Measurements from ENCODE around the gene PSMD6. TPM values are rescaled to one million over a fixed set of nuclear protein-coding genes. Genes with fewer than 3 reads are reported as not detected.
A peak's percentile ranks its signal among the peaks of the same experiment; 100 is the strongest.

PSMD6 gene
- total RNA-seq, 2 donors from 2014 or later: 91.3 to 97.3 TPM

GRCh38 chr3:64038253-64038767, 15.0 kb upstream of the PSMD6 start:
- Mint-ChIP-seq H3K4me3 (no peak overlapping the region), H3K4me1 (peaks cover 4% of the 10 kb centered on the region), H3K36me3 (ENCODE audit: low read depth) (peaks cover 2% of the 10 kb centered on the region), H3K27ac (no peak overlapping the region), H3K27me3 (peaks cover 39% of the 10 kb centered on the region)
- DNase-seq: no peak
- no peaks in the 10 kb centered on the region for H3K9me3 ChIP-seq (ENCODE audit: control insufficient read depth, low read length, poor library complexity, severe bottlenecking)
- no peak for ATAC-seq

- Mint-ChIP-seq H3K4me3 (no peak overlapping the region), H3K36me3 (ENCODE audit: low read depth) (peaks cover 2% of the 10 kb centered on the region), H3K4me1 (peaks cover 6% of the 10 kb centered on the region), H3K27me3 (peaks cover 33% of the 10 kb centered on the region), H3K27ac (no peak overlapping the region)
- no peaks in the 10 kb centered on the region for H3K9me3 ChIP-seq (ENCODE audit: control insufficient read depth, low read length, poor library complexity, severe bottlenecking)
- DNase-seq: no peak
- ATAC-seq: no peak
These were observed 13.8 kb upstream of the PSMD6 start for GRCh38 chr3:64037084-64037483.

GRCh38 chr3:64033069-64033468, 9.8 kb upstream of the PSMD6 start:
- H3K36me3 Mint-ChIP-seq (ENCODE audit: low read depth): no peaks in the 10 kb centered on the region
- no peak overlapping the region for H3K4me3 Mint-ChIP-seq
- ATAC-seq (no peak), DNase-seq (no peak)
- peaks cover 7% of the 10 kb centered on the region for H3K4me1 Mint-ChIP-seq
- no peak overlapping the region for H3K27ac Mint-ChIP-seq
- peaks cover 25% of the 10 kb centered on the region for H3K27me3 Mint-ChIP-seq
- H3K9me3 ChIP-seq (ENCODE audit: control insufficient read depth, low read length, poor library complexity, severe bottlenecking): no peaks in the 10 kb centered on the region

GRCh38 chr3:64031540-64032508, 8.5 kb upstream of the PSMD6 start:
- no peaks in the 10 kb centered on the region for H3K9me3 ChIP-seq (ENCODE audit: control insufficient read depth, low read length, poor library complexity, severe bottlenecking)
- H3K27ac Mint-ChIP-seq: no peak overlapping the region
- ATAC-seq (no peak), DNase-seq (no peak)
- peaks cover 7% of the 10 kb centered on the region for H3K4me1 Mint-ChIP-seq
- no peak overlapping the region for H3K4me3 Mint-ChIP-seq
- peaks cover 34% of the 10 kb centered on the region for H3K27me3 Mint-ChIP-seq
- no peaks in the 10 kb centered on the region for H3K36me3 Mint-ChIP-seq (ENCODE audit: low read depth)

- Mint-ChIP-seq H3K27me3 (peaks cover 34% of the 10 kb centered on the region), H3K36me3 (ENCODE audit: low read depth) (peaks cover 2% of the 10 kb centered on the region)
These were observed 7.4 kb upstream of the PSMD6 start for GRCh38 chr3:64030741-64031140.

GRCh38 chr3:64029287-64029686, 6.0 kb upstream of the PSMD6 start:
- H3K9me3 ChIP-seq (ENCODE audit: control insufficient read depth, low read length, poor library complexity, severe bottlenecking): no peaks in the 10 kb centered on the region
- peaks cover 2% of the 10 kb centered on the region for H3K36me3 Mint-ChIP-seq (ENCODE audit: low read depth)
- ATAC-seq: no peak
- H3K27me3 Mint-ChIP-seq: peaks cover 34% of the 10 kb centered on the region
- no peak overlapping the region for H3K27ac Mint-ChIP-seq
- peaks cover 7% of the 10 kb centered on the region for H3K4me1 Mint-ChIP-seq
- no peak overlapping the region for H3K4me3 Mint-ChIP-seq
- no peak for DNase-seq

More at GRCh38 chr3:64030741-64031140, 7.4 kb upstream of the PSMD6 start:
- no peaks in the 10 kb centered on the region for H3K9me3 ChIP-seq (ENCODE audit: control insufficient read depth, low read length, poor library complexity, severe bottlenecking)
- H3K4me3 Mint-ChIP-seq: peak overlapping the region; percentile 81
- H3K4me1 Mint-ChIP-seq: peaks cover 7% of the 10 kb centered on the region
- H3K27ac Mint-ChIP-seq: peak overlapping the region; percentile 27
- DNase-seq (peak; percentile 65 to 69 (median 68)), ATAC-seq (peak; percentile 100)

- Mint-ChIP-seq H3K36me3 (ENCODE audit: low read depth) (peaks cover 2% of the 10 kb centered on the region), H3K4me1 (peaks cover 9% of the 10 kb centered on the region), H3K27ac (no peak overlapping the region), H3K4me3 (no peak overlapping the region), H3K27me3 (peaks cover 34% of the 10 kb centered on the region)
- ATAC-seq: no peak
- no peak for DNase-seq
- H3K9me3 ChIP-seq (ENCODE audit: control insufficient read depth, low read length, poor library complexity, severe bottlenecking): no peaks in the 10 kb centered on the region
These were observed 5.5 kb upstream of the PSMD6 start for GRCh38 chr3:64028754-64029153.

- Mint-ChIP-seq H3K4me1 (peaks cover 12% of the 10 kb centered on the region), H3K4me3 (no peak overlapping the region), H3K27ac (no peak overlapping the region), H3K27me3 (peaks cover 34% of the 10 kb centered on the region), H3K36me3 (ENCODE audit: low read depth) (peaks cover 2% of the 10 kb centered on the region)
- ATAC-seq: no peak
- no peak for DNase-seq
- no peaks in the 10 kb centered on the region for H3K9me3 ChIP-seq (ENCODE audit: control insufficient read depth, low read length, poor library complexity, severe bottlenecking)
These were observed 4.4 kb upstream of the PSMD6 start for GRCh38 chr3:64027658-64028057.

GRCh38 chr3:64026346-64026745, 3.1 kb upstream of the PSMD6 start:
- H3K27ac Mint-ChIP-seq: no peak overlapping the region
- peaks cover 29% of the 10 kb centered on the region for H3K27me3 Mint-ChIP-seq
- ATAC-seq (no peak), DNase-seq (no peak)
- H3K9me3 ChIP-seq (ENCODE audit: control insufficient read depth, low read length, poor library complexity, severe bottlenecking): no peaks in the 10 kb centered on the region
- peaks cover 15% of the 10 kb centered on the region for H3K4me1 Mint-ChIP-seq
- H3K4me3 Mint-ChIP-seq: no peak overlapping the region
- H3K36me3 Mint-ChIP-seq (ENCODE audit: low read depth): peaks cover 2% of the 10 kb centered on the region

GRCh38 chr3:64023861-64024223, 548 bp upstream of the PSMD6 start:
- ATAC-seq (no peak), DNase-seq (no peak)
- Mint-ChIP-seq H3K4me3 (peak overlapping the region; percentile 88), H3K4me1 (peaks cover 16% of the 10 kb centered on the region), H3K27me3 (peaks cover 21% of the 10 kb centered on the region), H3K27ac (peak overlapping the region; percentile 93), H3K36me3 (ENCODE audit: low read depth) (peaks cover 4% of the 10 kb centered on the region)
- no peaks in the 10 kb centered on the region for H3K9me3 ChIP-seq (ENCODE audit: control insufficient read depth, low read length, poor library complexity, severe bottlenecking)

GRCh38 chr3:64022451-64023186, 675 bp downstream of the PSMD6 start:
- Mint-ChIP-seq H3K27me3 (peaks cover 8% of the 10 kb centered on the region), H3K4me1 (peaks cover 20% of the 10 kb centered on the region), H3K27ac (peak overlapping the region; percentile 93), H3K36me3 (ENCODE audit: low read depth) (peaks cover 4% of the 10 kb centered on the region), H3K4me3 (peak overlapping the region; percentile 88)
- DNase-seq (no peak), ATAC-seq (peak; percentile 7)
- H3K9me3 ChIP-seq (ENCODE audit: control insufficient read depth, low read length, poor library complexity, severe bottlenecking): no peaks in the 10 kb centered on the region

GRCh38 chr3:64021922-64022321, 1.4 kb downstream of the PSMD6 start:
- H3K27me3 Mint-ChIP-seq: peaks cover 1% of the 10 kb centered on the region

GRCh38 chr3:64019879-64020278, 3.4 kb downstream of the PSMD6 start:
- Mint-ChIP-seq H3K4me1 (peaks cover 28% of the 10 kb centered on the region), H3K27ac (no peak overlapping the region), H3K4me3 (no peak overlapping the region), H3K36me3 (ENCODE audit: low read depth) (peaks cover 7% of the 10 kb centered on the region), H3K27me3 (no peaks in the 10 kb centered on the region)
- ATAC-seq (no peak), DNase-seq (no peak)
- no peaks in the 10 kb centered on the region for H3K9me3 ChIP-seq (ENCODE audit: control insufficient read depth, low read length, poor library complexity, severe bottlenecking)

More at GRCh38 chr3:64021922-64022321, 1.4 kb downstream of the PSMD6 start:
- H3K4me3 Mint-ChIP-seq: peak overlapping the region; percentile 88
- DNase-seq (no peak), ATAC-seq (no peak)
- H3K9me3 ChIP-seq (ENCODE audit: control insufficient read depth, low read length, poor library complexity, severe bottlenecking): no peaks in the 10 kb centered on the region
- H3K27ac Mint-ChIP-seq: peak overlapping the region; percentile 93
- peaks cover 27% of the 10 kb centered on the region for H3K4me1 Mint-ChIP-seq
- H3K36me3 Mint-ChIP-seq (ENCODE audit: low read depth): peaks cover 8% of the 10 kb centered on the region
